GM12874 (cell line): ENCODE results near the gene MED25.

ENCODE experiments used
- CTCF ChIP-seq: IDR thresholded peaks from 2 replicates; pipeline ENCODE4 v1.5.1; 2011; ENCODE audit warnings: low read depth, mild to moderate bottlenecking, control low read depth, low read length, moderate library complexity; ENCODE audit not compliant: insufficient read depth

MED25 gene

GRCh38 chr19:49820125-49820524, 2.0 kb downstream of the MED25 start:
- TF ChIP-seq CTCF, result no peak

- TF ChIP-seq CTCF, result no peak
Observed at GRCh38 chr19:49823472-49823871, 5.4 kb downstream of the MED25 start.

GRCh38 chr19:49824662-49825061, 6.6 kb downstream of the MED25 start:
- TF ChIP-seq CTCF, result no peak

GRCh38 chr19:49827034-49827433, 8.9 kb downstream of the MED25 start:
- TF ChIP-seq CTCF, result no peak

DNA sequence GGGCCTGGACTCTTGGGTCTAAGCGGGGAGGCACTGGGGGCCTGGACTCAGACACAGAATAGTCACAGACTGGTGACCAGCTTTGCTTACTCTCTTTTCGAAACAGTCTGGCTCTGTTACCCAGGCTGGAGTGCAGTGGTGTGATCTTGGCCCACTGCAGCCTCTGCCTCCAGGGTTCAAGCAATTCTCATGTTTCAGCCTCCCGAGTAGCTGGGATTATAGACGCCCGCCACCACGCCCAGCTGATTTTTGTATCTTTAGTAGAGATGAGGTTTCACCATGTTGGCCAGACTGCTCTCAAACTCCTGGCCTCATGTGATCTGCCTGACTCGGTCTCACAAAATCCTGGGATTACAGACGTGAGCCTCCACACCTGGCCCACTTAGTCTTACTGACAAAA, 11.1 kb downstream of the MED25 start:
- no peak for TF ChIP-seq CTCF

DNA sequence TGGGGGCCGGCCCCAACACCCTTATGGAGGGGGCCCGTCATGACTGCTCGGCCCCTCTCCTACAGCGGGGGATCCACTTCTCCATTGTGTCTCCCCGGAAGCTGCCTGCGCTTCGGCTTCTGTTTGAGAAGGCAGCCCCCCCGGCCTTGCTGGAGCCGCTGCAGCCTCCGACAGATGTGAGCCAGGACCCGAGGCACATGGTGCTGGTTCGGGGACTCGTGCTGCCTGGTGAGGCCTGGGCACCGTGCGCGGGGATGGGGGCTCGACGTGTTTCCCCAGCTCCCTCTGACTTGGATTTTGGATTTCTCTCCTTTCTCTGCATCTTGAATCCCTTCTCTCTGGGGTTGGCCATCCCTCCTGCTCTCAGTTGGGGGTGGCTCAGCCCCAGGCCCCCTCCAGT, 11.6 kb downstream of the MED25 start:
- TF ChIP-seq CTCF, result no peak

- TF ChIP-seq CTCF, result no peak
Observed at GRCh38 chr19:49830766-49831165, 12.7 kb downstream of the MED25 start.

GRCh38 chr19:49831592-49831991, 13.5 kb downstream of the MED25 start:
- no peak for TF ChIP-seq CTCF
